ENCODE results near the gene CD164.

The CD164 gene

GRCh38 chr6:109328629-109329028 is 53.6 kb downstream of the CD164 start:
- Histone ChIP-seq H3K36me3 (ENCODE audit: control insufficient read depth, insufficient read depth, low read length) (no peaks in the 10 kb centered on the region), H3K4me3 (ENCODE audit: low read depth, low read length) (no peak overlapping the region), H2AFZ (no peak overlapping the region), H3K27me3 (ENCODE audit: control insufficient read depth, insufficient read depth, low read length) (no peaks in the 10 kb centered on the region), H3K4me2 (ENCODE audit: low read length) (no peak overlapping the region), H3K9me3 (ENCODE audit: control insufficient read depth, low read length) (no peaks in the 10 kb centered on the region), H3K4me1 (no peaks in the 10 kb centered on the region), H3K79me2 (no peaks in the 10 kb centered on the region), H3K9ac (no peak overlapping the region), H3K27ac (no peak overlapping the region)
- no peak for TF ChIP-seq CTCF (IDR thresholded peaks at IDR 0.05)

GRCh38 chr6:109327959-109328358 is 54.3 kb downstream of the CD164 start:
- no peak for TF ChIP-seq CTCF (IDR thresholded peaks at IDR 0.05)

GRCh38 chr6:109327491-109327890 is 54.8 kb downstream of the CD164 start:
- Histone ChIP-seq H3K9me3 (ENCODE audit: control insufficient read depth, low read length) (no peaks in the 10 kb centered on the region), H3K36me3 (ENCODE audit: control insufficient read depth, insufficient read depth, low read length) (no peaks in the 10 kb centered on the region)

More at GRCh38 chr6:109327959-109328358, 54.3 kb downstream of the CD164 start:
- Histone ChIP-seq H3K4me2 (ENCODE audit: low read length) (no peak overlapping the region), H3K4me3 (ENCODE audit: low read depth, low read length) (no peak overlapping the region), H3K27ac (no peak overlapping the region), H3K9me3 (ENCODE audit: control insufficient read depth, low read length) (no peaks in the 10 kb centered on the region), H3K79me2 (no peaks in the 10 kb centered on the region), H2AFZ (no peak overlapping the region), H3K9ac (no peak overlapping the region), H3K36me3 (ENCODE audit: control insufficient read depth, insufficient read depth, low read length) (no peaks in the 10 kb centered on the region), H3K4me1 (no peaks in the 10 kb centered on the region), H3K27me3 (ENCODE audit: control insufficient read depth, insufficient read depth, low read length) (no peaks in the 10 kb centered on the region)

GRCh38 chr6:109326351-109326750 is 55.9 kb downstream of the CD164 start:
- Histone ChIP-seq H3K79me2 (no peaks in the 10 kb centered on the region), H3K27me3 (ENCODE audit: control insufficient read depth, insufficient read depth, low read length) (no peaks in the 10 kb centered on the region), H3K4me2 (ENCODE audit: low read length) (no peak overlapping the region), H3K27ac (no peak overlapping the region), H3K4me1 (no peaks in the 10 kb centered on the region), H3K9me3 (ENCODE audit: control insufficient read depth, low read length) (no peaks in the 10 kb centered on the region), H3K4me3 (ENCODE audit: low read depth, low read length) (no peak overlapping the region), H3K36me3 (ENCODE audit: control insufficient read depth, insufficient read depth, low read length) (no peaks in the 10 kb centered on the region), H2AFZ (no peak overlapping the region), H3K9ac (no peak overlapping the region)
- no peak for TF ChIP-seq CTCF (IDR thresholded peaks at IDR 0.05)

More at GRCh38 chr6:109327491-109327890, 54.8 kb downstream of the CD164 start:
- no peak overlapping the region for H3K27ac ChIP-seq
- no peaks in the 10 kb centered on the region for H3K79me2 ChIP-seq
- H3K9ac ChIP-seq: no peak overlapping the region
- no peak overlapping the region for H3K4me2 ChIP-seq (ENCODE audit: low read length)
- H2AFZ ChIP-seq: no peak overlapping the region
- H3K4me3 ChIP-seq (ENCODE audit: low read depth, low read length): no peak overlapping the region
- TF ChIP-seq CTCF (IDR thresholded peaks at IDR 0.05): no peak
- no peaks in the 10 kb centered on the region for H3K27me3 ChIP-seq (ENCODE audit: control insufficient read depth, insufficient read depth, low read length)
- no peaks in the 10 kb centered on the region for H3K4me1 ChIP-seq

- TF ChIP-seq CTCF (IDR thresholded peaks at IDR 0.05): no peak
- no peak overlapping the region for H3K27ac ChIP-seq
Measured at GRCh38 chr6:109325400-109325801, 56.9 kb downstream of the CD164 start.

More at GRCh38 chr6:109325400-109325801, 56.9 kb downstream of the CD164 start:
- Histone ChIP-seq H3K36me3 (ENCODE audit: control insufficient read depth, insufficient read depth, low read length) (no peaks in the 10 kb centered on the region), H3K79me2 (no peaks in the 10 kb centered on the region), H3K9ac (no peak overlapping the region), H3K27me3 (ENCODE audit: control insufficient read depth, insufficient read depth, low read length) (no peaks in the 10 kb centered on the region), H3K9me3 (ENCODE audit: control insufficient read depth, low read length) (no peaks in the 10 kb centered on the region), H3K4me2 (ENCODE audit: low read length) (no peak overlapping the region), H3K4me3 (ENCODE audit: low read depth, low read length) (no peak overlapping the region), H3K4me1 (no peaks in the 10 kb centered on the region), H2AFZ (no peak overlapping the region)

Data from parathyroid adenoma (tissue), 2 donors.